SU-DHL-6 (cell line): ENCODE results near the gene DCC.

ENCODE experiments used
- H2AFZ ChIP-seq: fragments of 200-600 bp; sonication (generic); 2 replicates; pipeline ENCODE4 v1.6.1; 2014; ENCODE audit warnings: low read depth, mild to moderate bottlenecking, moderate library complexity, mixed read lengths, antibody characterized with exemption, low read length; ENCODE audit not compliant: severe bottlenecking
- H3F3A ChIP-seq: fragments of 200-600 bp; shearing (Covaris generic); 2 replicates; pipeline ENCODE4 v1.6.0; 2016; ENCODE audit warnings: antibody characterized with exemption, mild to moderate bottlenecking; ENCODE audit not compliant: insufficient read depth
- H3K27ac ChIP-seq: fragments of 200-600 bp; sonication (generic); 2 replicates; pipeline ENCODE4 v1.5.1; 2016; ENCODE audit warnings: low read depth, mild to moderate bottlenecking, low read length, moderate library complexity, mixed read lengths
- H3K27me3 ChIP-seq: fragments of 200-600 bp; sonication (generic), shearing (Covaris generic); 2 replicates; pipeline ENCODE4 v1.6.0; 2014; ENCODE audit warnings: mild to moderate bottlenecking, low read length
- H3K36me3 ChIP-seq: fragments of 200-600 bp; sonication (generic); 2 replicates; pipeline ENCODE4 v1.6.1; 2014; ENCODE audit warnings: mild to moderate bottlenecking, low read length, mixed read lengths
- H3K4me2 ChIP-seq: fragments of 300-600, 200-600 bp; shearing (Covaris generic), sonication (generic); 2 replicates; pipeline ENCODE4 v1.6.0; 2014; ENCODE audit warnings: low read length, low read depth, mild to moderate bottlenecking; ENCODE audit not compliant: poor library complexity, severe bottlenecking
- H3K4me3 ChIP-seq: fragments of 200-600 bp; sonication (generic); 2 replicates; pipeline ENCODE4 v1.5.1; 2014; ENCODE audit warnings: antibody characterized with exemption, low read length, mild to moderate bottlenecking, mixed read lengths; ENCODE audit not compliant: insufficient read depth, poor library complexity, severe bottlenecking
- H3K79me2 ChIP-seq: fragments of 200-600 bp; sonication (generic); 2 replicates; pipeline ENCODE4 v1.6.1; 2014; ENCODE audit warnings: mild to moderate bottlenecking, low read length, moderate library complexity; ENCODE audit not compliant: insufficient read depth
- H3K9ac ChIP-seq: fragments of 200-600 bp; sonication (generic); 2 replicates; pipeline ENCODE4 v1.7.0; 2014; ENCODE audit warnings: mild to moderate bottlenecking, low read length
- H3K9me2 ChIP-seq: fragments of 200-600 bp; sonication (generic); replicated peaks from 2 replicates; pipeline ENCODE4 v1.6.1; 2014; ENCODE audit warnings: low read length; ENCODE audit not compliant: insufficient read depth
- H3K9me3 ChIP-seq: fragments of 200-600 bp; sonication (generic); 2 replicates; pipeline ENCODE4 v1.6.1; 2014; ENCODE audit warnings: low read length, mixed read lengths; ENCODE audit not compliant: insufficient read depth
- H4K20me1 ChIP-seq: fragments of 200-600 bp; sonication (generic); 2 replicates; pipeline ENCODE4 v1.6.1; 2014; ENCODE audit warnings: low read depth, mild to moderate bottlenecking, antibody characterized with exemption, low read length, moderate library complexity, mixed read lengths
- CTCF ChIP-seq: fragments of 200-600 bp; sonication (generic); IDR thresholded peaks from one replicate; pipeline ENCODE4 v1.5.1; 2017; ENCODE audit warnings: antibody characterized with exemption, mild to moderate bottlenecking, low read length, moderate library complexity; ENCODE audit not compliant: insufficient read depth, poor library complexity, severe bottlenecking
- EZH2phosphoT487 ChIP-seq: fragments of 200-600 bp; sonication (generic), shearing (Covaris generic); conservative IDR thresholded peaks from 2 replicates; pipeline ENCODE4 v1.6.1; 2018; ENCODE audit warnings: mild to moderate bottlenecking, antibody characterized with exemption, low read length, moderate library complexity, mixed read lengths

DCC gene

GRCh38 chr18:53261241-53261640 lies 921.2 kb downstream of the DCC start:
- no peak overlapping the region for H3K4me3 ChIP-seq
- TF ChIP-seq CTCF (no peak), EZH2phosphoT487 (no peak)
- no peak overlapping the region for H2AFZ ChIP-seq
- H3K9ac ChIP-seq = no peak overlapping the region
- H3K27ac ChIP-seq = no peak overlapping the region
- no peaks in the 10 kb centered on the region for H3K79me2 ChIP-seq
- no peaks in the 10 kb centered on the region for H3K27me3 ChIP-seq
- no peaks in the 10 kb centered on the region for H3K9me2 ChIP-seq
- no peaks in the 10 kb centered on the region for H3K9me3 ChIP-seq
- H4K20me1 ChIP-seq = no peaks in the 10 kb centered on the region
- H3K4me2 ChIP-seq = no peak overlapping the region
- H3K36me3 ChIP-seq = no peaks in the 10 kb centered on the region
- H3F3A ChIP-seq = no peaks in the 10 kb centered on the region

- no peaks in the 10 kb centered on the region for H3F3A ChIP-seq
- H3K9me2 ChIP-seq = no peaks in the 10 kb centered on the region
- H3K36me3 ChIP-seq = no peaks in the 10 kb centered on the region
- TF ChIP-seq EZH2phosphoT487 (no peak), CTCF (no peak)
- H3K27me3 ChIP-seq = no peaks in the 10 kb centered on the region
- no peaks in the 10 kb centered on the region for H3K79me2 ChIP-seq
- no peak overlapping the region for H3K4me3 ChIP-seq
- H3K4me2 ChIP-seq = no peak overlapping the region
- no peak overlapping the region for H3K9ac ChIP-seq
- H3K9me3 ChIP-seq = no peaks in the 10 kb centered on the region
- no peak overlapping the region for H2AFZ ChIP-seq
- H4K20me1 ChIP-seq = no peaks in the 10 kb centered on the region
- H3K27ac ChIP-seq = no peak overlapping the region
Observed at GRCh38 chr18:53266850-53267249, 926.9 kb downstream of the DCC start.

GRCh38 chr18:53268455-53268854 lies 928.5 kb downstream of the DCC start:
- H3K9me2 ChIP-seq = no peaks in the 10 kb centered on the region
- no peak for TF ChIP-seq EZH2phosphoT487
- no peak for TF ChIP-seq CTCF

GRCh38 chr18:53281406-53281805 lies 941.4 kb downstream of the DCC start:
- H3K79me2 ChIP-seq = no peaks in the 10 kb centered on the region
- TF ChIP-seq CTCF (no peak), EZH2phosphoT487 (no peak)
- 0 out of 2 replicates have a peak, but pooled peaks cover 5% of the 10 kb centered on the region for H3K9me3 ChIP-seq
- no peak overlapping the region for H3K4me2 ChIP-seq
- no peak overlapping the region for H2AFZ ChIP-seq
- H3K9ac ChIP-seq = no peak overlapping the region
- no peak overlapping the region for H3K27ac ChIP-seq
- no peaks in the 10 kb centered on the region; the same call in 1 of the 2 replicates for H3K9me2 ChIP-seq
- no peak overlapping the region for H3K4me3 ChIP-seq
- H4K20me1 ChIP-seq = no peaks in the 10 kb centered on the region
- H3K36me3 ChIP-seq = no peaks in the 10 kb centered on the region
- no peaks in the 10 kb centered on the region for H3F3A ChIP-seq
- no peaks in the 10 kb centered on the region for H3K27me3 ChIP-seq

More at GRCh38 chr18:53268455-53268854, 928.5 kb downstream of the DCC start:
- Histone ChIP-seq H3K27ac (no peak overlapping the region), H4K20me1 (no peaks in the 10 kb centered on the region), H3K4me2 (no peak overlapping the region), H3K36me3 (no peaks in the 10 kb centered on the region), H3K9me3 (no peaks in the 10 kb centered on the region), H3K9ac (no peak overlapping the region), H3F3A (no peaks in the 10 kb centered on the region), H3K27me3 (no peaks in the 10 kb centered on the region), H2AFZ (no peak overlapping the region), H3K4me3 (no peak overlapping the region), H3K79me2 (no peaks in the 10 kb centered on the region)
